ENCODE measurements around the gene ABHD2.

DNA sequence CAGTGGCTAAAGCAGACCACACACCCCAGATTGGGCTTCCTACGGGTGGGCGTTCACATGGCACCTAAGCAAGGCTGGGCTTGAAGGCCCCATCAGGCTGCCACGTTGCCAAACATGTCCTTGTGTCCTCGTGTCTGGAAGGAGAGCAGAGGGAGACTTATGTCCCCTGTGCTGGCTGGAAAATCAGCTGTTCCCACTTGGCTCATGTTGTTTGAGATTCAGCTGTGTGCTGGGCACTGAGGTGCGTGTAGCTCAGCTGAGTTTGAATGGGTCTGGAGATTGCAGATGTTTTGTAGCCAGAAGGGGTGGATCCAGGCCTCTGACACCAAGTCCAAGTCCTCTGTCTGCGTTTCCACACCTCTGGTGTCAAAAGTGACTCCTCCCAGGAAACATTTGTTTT lies 98.5 kb downstream of the ABHD2 start:
- TF ChIP-seq POLR2A (IDR thresholded peaks at IDR 0.05; ENCODE audit: extremely low read depth, insufficient read length) (no peak), MYC (IDR thresholded peaks at IDR 0.05; ENCODE audit: low read depth, low read length) (no peak)
- TF ChIP-seq, protein P1, sequence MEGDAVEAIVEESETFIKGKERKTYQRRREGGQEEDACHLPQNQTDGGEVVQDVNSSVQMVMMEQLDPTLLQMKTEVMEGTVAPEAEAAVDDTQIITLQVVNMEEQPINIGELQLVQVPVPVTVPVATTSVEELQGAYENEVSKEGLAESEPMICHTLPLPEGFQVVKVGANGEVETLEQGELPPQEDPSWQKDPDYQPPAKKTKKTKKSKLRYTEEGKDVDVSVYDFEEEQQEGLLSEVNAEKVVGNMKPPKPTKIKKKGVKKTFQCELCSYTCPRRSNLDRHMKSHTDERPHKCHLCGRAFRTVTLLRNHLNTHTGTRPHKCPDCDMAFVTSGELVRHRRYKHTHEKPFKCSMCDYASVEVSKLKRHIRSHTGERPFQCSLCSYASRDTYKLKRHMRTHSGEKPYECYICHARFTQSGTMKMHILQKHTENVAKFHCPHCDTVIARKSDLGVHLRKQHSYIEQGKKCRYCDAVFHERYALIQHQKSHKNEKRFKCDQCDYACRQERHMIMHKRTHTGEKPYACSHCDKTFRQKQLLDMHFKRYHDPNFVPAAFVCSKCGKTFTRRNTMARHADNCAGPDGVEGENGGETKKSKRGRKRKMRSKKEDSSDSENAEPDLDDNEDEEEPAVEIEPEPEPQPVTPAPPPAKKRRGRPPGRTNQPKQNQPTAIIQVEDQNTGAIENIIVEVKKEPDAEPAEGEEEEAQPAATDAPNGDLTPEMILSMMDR (IDR thresholded peaks at IDR 0.05; ENCODE audit: low read depth, low read length), result no peak
- TF ChIP-seq, protein P2, sequence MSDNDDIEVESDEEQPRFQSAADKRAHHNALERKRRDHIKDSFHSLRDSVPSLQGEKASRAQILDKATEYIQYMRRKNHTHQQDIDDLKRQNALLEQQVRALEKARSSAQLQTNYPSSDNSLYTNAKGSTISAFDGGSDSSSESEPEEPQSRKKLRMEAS (IDR thresholded peaks at IDR 0.05; ENCODE audit: low read depth, low read length), result no peak
